Activated T-helper 2 cell treated with anti-CD3 and anti-CD28 coated beads, Interferon-gamma antibody, Interleukin-2, Interleukin-4, amounts not matched to agents 10 μg/mL and 5 μg/mL and 100 μg/mL, durations not matched to agents 14 hours and 24 hours and 36 hours (primary cell): Measurements from ENCODE around the gene GIPC2. TPM values are rescaled to one million over a fixed set of nuclear protein-coding genes. Genes with fewer than 3 reads are reported as not detected.

Experiments
- total RNA-seq: library from RNA; stranded (reverse); gene quantifications from 2 replicates; pipeline ENCODE4 v1.2.3, GENCODE V29; 2022

The GIPC2 gene
- total RNA-seq, 1 donor from 2014 or later = 0.09 TPM

Other genes with a start within 250 kb of the GIPC2 start
- 0.59 and 0.60 TPM in 2 replicates for gene NEXN, start 157.3 kb upstream of the GIPC2 start, total RNA-seq
- 262 and 269 TPM in 2 replicates for gene FUBP1, start 66.9 kb upstream of the GIPC2 start, total RNA-seq
- gene DNAJB4, start 41.0 kb upstream of the GIPC2 start, total RNA-seq = 12.5 and 14.6 TPM in 2 replicates